NB4 (cell line): ENCODE data around the gene PPCDC.

Experiments used
- CTCF ChIP-seq: IDR thresholded peaks from one replicate; pipeline ENCODE4 v1.5.1; 2012; ENCODE audit warnings: low read depth, low read length
- MAX ChIP-seq: IDR thresholded peaks from 2 replicates; pipeline ENCODE4 v1.6.1; 2011; ENCODE audit warnings: low read depth, low read length
- MYC ChIP-seq: IDR thresholded peaks from 2 replicates; pipeline ENCODE4 v1.6.1; 2011; ENCODE audit warnings: low read depth, low read length
- POLR2A ChIP-seq: IDR thresholded peaks from 2 replicates; pipeline ENCODE4 v1.6.1; 2011; ENCODE audit warnings: mild to moderate bottlenecking; ENCODE audit not compliant: insufficient read length; ENCODE audit errors: extremely low read depth

DNA sequence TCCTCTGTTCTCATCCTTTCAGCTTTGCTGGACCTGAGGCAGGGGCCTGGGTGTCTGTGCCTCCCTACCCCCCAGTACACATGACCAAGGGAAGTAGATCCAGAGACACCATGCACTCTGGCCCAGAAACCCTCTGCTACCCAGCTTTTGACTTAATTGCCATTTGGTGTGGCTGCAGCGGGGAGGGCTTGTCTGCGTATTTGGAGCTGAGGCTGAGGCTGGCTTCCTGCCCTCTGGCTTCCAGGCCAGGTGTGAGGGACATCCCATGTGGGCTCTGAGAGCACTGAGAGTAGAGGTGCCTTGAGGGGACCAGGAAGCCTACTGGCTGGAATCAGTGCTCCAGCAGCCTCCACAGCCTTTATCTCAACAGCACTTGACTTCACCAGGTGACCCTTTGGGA lies 26.9 kb downstream of the PPCDC start:
- TF ChIP-seq CTCF = no peak
- TF ChIP-seq POLR2A = no peak
- TF ChIP-seq MYC = no peak
- no peak for TF ChIP-seq MAX
